GM12872 (cell line): ENCODE data around the gene MLIP.

Source experiments
- TF ChIP-seq, protein P1 (sequence below): IDR thresholded peaks from 3 replicates; pipeline ENCODE4 v1.5.1; 2011; ENCODE audit warnings: low read depth, mild to moderate bottlenecking, low read length, moderate library complexity; ENCODE audit not compliant: insufficient read depth

The MLIP gene

DNA sequence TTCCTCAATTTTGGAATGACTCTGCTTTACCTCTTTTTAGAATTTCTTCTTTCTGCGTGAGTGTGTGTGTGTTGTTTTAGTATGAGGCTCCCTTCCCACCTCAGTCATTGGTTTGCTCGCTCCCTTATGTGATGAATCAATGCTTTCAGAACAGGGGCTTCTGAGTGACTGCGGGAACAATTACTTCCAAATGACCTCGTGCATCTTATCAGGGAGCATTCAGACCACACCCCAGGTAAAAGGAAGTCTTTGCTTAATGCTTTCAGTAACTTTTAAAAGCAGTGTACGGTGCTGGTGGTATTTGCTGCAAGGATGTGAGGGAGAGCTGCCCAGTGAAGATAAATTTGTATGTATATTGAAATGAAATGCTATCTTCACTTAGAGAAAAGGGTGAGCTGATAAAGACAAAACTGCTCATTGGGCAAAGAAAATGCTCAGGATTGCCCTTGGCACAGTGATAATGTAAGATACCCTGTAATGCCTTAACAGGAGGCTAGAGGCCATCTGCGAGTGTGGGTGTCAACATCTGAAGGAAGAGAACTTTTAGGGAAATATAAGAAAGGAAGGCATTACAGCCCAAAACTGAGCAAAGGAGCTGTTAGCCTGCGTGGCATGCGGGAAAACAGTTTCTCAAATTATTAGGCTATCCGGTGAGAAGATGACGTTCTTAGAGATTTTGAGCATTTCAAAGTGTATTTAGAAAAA lies at the start of gene MLIP:
MLIP (plus strand) TSS at position 103 of the 705 bp plus-strand sequence; CDS start at position 140, 37 bp downstream.
- TF ChIP-seq, protein P1, sequence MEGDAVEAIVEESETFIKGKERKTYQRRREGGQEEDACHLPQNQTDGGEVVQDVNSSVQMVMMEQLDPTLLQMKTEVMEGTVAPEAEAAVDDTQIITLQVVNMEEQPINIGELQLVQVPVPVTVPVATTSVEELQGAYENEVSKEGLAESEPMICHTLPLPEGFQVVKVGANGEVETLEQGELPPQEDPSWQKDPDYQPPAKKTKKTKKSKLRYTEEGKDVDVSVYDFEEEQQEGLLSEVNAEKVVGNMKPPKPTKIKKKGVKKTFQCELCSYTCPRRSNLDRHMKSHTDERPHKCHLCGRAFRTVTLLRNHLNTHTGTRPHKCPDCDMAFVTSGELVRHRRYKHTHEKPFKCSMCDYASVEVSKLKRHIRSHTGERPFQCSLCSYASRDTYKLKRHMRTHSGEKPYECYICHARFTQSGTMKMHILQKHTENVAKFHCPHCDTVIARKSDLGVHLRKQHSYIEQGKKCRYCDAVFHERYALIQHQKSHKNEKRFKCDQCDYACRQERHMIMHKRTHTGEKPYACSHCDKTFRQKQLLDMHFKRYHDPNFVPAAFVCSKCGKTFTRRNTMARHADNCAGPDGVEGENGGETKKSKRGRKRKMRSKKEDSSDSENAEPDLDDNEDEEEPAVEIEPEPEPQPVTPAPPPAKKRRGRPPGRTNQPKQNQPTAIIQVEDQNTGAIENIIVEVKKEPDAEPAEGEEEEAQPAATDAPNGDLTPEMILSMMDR, result no peak

DNA sequence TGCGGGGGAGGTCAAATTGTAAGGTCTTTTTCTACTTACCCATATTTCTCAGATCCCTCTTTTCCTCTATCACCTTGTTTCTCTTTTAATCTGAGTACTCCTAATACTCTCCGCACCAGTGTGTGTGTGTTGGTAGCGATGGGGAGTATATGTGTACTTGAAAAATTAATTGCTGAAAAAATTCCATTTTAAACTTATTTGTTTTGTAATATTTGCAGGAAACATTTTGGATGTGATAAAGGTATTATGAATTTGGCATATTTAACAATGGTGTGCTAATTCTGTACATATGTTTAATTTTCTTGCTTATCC lies 48.1 kb upstream of the MLIP start:
- TF ChIP-seq, protein P1, result no peak

GRCh38 chr6:54068694-54069093 lies 42.5 kb upstream of the MLIP start:
- TF ChIP-seq, protein P1, result no peak

DNA sequence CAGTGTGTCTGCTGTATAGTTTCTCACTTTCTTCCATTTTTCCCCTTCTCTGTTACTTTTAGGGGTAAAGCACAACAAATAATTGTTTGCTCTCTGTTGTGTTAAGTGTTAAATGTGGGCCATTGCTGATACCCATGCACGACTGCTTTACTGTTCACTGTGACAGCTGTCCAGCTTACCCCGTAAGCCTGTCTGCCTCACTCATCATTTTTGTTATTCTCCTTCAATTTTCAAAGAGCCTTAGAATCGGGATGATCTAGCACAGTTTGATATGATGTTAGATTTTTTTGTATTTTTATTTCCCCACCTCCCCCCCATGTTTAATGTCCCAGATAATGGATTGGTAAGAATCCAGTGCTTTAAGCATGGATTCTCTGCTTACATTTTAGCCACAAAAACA lies 41.2 kb upstream of the MLIP start:
- TF ChIP-seq, protein P1, result no peak

GRCh38 chr6:54071821-54072340 lies 39.4 kb upstream of the MLIP start:
- TF ChIP-seq, protein P1, result no peak

DNA sequence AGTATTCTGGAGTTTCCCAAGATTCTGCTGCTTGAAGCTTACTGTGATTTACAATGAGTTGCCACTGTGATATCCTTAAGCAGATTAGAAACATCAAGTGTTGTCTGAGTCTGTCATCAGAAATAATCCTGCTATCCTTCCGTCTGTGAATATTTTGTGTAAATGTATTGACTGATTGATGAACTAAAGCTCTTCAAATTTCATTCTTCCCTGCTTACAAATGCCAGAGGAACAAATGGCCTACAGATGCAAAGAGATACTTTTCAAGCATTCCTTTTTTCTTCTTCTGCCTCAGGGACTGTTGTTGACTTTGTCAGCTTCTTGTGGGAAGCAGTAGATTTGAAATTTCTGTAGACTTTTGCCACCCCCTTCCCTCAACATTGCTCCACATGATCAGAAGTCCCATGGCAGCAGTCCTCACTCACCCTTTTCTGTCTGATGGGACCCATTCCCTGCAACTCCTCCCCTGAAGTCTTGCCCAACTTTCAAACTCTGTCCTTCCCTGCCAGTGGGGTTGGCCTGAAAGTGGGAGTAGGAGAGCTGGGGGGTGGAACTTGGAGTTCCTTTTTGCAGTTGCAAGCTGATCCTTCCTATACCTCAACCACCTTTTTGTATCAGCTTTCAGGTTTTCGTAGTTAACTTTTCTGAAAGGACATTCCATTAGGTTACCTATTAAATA lies 38.5 kb upstream of the MLIP start:
- TF ChIP-seq, protein P1, result no peak

DNA sequence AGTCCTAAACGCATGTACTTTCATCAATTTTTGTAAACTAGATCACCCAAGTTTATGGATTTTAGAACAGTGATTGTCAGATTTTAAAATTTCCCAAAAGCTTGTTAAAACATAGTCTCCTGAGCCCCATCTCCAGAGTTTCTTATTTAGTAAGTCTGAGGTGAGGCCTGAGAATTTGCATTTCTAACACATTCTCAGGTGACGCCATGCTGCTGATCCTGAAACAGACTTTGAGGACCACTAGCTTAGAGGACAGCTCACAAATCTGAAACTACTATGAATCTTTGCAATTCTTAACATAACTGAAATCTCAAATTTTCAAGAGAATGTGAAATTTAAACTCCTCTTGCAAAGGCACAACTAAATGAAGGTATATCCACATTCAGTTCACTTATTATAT lies 37.8 kb upstream of the MLIP start:
- TF ChIP-seq, protein P1, result no peak
